ENCODE results near the gene COL27A1.

COL27A1 gene

DNA sequence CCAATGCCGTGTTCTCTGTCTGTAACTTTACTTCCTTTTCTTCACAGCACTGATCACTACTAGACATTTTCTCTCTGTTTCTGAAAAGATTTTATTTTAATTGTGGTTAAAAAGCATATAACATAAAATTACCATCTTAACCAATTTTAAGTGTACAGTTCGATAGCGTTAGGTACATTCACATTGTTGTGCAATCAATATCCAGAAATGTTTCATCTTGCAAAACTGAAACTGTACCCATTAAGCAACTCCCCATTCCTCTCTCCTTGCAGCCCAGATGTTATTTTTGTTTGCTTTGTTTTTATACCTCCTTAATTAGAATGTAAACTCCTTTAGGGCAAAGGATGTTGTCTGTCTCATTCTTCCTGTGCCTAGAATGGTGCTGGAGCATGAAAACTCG lies 47.5 kb downstream of the COL27A1 start:
- no peak for DNase-seq (ENCODE audit: low read depth in 2 of 2, low spot score in 1 of 2)

- DNase-seq (ENCODE audit: low read depth in 2 of 2, low spot score in 1 of 2): no peak
These were observed 48.2 kb downstream of the COL27A1 start for GRCh38 chr9:114203410-114204140.

DNA sequence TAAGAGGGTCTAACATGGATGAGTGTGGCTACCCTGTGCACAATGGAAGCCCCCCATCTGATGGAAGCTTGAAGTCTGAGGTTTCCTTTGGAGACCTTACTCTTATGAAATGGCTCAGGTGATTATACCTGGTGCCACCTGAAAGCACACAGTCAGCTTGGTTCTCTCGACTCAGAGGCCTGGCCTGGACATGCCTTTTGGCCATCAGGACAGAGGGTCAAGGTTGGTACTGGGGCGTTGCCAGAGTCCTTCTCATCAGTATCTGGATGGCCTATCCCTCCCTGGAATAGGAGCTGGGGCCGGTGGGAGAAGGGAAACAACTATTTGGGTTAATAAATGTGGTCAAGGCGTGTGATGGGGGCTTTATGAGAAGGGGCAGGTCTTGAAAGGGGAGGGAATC lies 48.9 kb downstream of the COL27A1 start:
- no peak for DNase-seq (ENCODE audit: low read depth in 2 of 2, low spot score in 1 of 2)

DNA sequence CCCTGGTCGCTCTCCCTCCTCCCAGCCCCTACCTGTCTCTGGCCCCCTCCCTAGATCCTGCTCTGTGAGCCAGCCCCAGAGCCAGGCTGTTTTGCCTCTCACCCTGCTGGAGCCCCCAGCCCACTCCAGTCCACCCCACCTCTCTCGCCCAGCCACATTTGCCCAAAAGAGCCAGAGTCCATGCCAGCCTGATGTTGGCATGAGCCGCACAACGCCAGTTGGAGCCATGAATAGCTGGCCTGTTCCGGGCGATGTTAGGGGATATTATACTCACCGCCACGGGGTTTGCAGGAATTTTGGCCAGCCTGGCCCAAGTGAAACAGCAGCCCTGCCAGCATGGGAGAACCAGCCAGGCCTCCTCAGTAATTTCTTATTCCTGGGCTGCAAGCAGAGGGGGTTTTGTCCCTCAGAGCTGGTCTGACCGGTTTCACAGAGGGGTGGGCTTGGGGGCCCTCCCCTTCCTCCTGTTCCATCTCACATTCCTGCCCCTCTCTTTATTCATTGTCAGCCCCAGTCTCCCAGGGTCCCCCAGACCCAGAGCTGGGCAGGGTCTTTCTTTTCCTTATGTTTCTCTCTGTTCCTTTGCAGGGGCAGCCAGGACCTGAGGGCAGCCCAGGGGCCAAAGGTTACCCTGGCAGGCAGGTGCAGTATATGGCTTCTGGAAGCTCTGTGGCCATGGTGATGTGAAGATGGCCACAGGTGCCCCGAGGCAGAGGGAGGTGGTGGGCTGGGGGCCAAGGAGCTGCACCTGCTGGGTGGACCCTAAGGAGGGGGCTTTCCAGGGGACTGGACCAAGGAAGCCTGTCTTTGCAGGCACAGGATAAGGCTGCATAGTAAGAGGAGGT lies 50.1 kb downstream of the COL27A1 start:
- DNase-seq (ENCODE audit: low read depth in 2 of 2, low spot score in 1 of 2): no peak

DNA sequence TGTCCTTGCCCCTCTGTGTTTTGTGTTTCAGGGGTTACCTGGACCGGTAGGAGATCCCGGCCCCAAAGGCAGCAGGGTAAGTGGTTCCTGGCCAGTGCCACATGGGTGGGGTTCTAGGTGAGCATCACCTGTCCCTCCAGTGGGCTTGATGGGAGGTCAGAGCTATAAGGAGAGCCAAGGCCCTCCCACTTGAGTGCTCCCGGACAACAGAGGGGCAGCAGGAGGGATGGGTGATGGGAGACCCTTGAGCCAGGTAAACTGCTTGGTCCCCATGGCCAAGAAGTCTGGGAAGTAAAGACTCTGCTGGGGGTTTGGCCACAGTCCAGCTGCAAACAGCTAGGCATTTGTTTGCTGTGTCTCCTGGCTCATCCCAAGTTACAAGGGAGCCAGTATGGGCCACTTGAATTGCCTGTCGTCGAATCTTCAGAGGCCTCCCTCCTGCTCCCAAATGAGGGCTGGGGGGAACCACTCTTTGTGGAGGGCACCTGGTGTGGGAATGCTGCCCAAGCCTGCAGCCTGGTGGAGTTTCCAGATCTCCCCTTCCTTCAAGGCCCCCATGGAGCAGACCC lies 51.0 kb downstream of the COL27A1 start:
- no peak for DNase-seq (ENCODE audit: low read depth in 2 of 2, low spot score in 1 of 2)

DNA sequence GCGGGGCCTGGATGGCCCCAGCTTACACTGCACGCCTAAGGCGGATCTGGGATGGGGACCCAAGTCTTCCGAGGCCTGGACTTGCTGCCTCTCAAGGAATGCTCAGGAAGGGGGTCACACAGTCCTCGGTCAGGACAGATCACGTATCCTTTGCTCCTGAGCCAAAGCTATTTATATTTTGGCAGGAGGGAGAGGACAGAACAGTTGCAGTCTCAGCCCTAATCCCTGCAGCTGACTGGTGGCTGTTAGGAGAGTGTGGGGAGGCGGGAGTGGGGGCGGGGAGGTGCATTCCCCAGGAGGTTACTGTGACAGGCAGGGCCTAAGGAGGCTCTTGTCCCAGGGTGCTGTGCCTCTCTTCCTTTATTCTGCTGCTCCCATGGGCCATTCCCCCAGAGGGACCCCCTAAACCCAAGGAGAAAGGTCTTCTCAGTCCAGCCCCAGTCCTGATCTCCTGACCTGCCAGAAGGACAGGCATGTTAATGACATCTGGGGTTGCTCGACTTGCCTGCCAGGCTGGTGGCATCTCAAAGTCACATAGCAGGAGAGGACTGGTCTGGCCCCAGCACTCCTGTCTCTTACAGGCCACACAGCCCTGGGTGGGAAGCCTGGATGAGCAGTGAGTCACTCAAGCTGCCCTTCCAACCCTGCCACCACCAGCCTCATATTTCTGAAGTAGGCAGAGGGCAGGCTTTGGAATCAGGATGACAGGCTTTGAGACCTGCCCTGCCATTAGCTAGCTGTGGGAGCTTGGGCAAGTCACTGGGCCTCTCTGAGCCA lies 51.9 kb downstream of the COL27A1 start:
- no peak for DNase-seq (ENCODE audit: low read depth in 2 of 2, low spot score in 1 of 2)

DNA sequence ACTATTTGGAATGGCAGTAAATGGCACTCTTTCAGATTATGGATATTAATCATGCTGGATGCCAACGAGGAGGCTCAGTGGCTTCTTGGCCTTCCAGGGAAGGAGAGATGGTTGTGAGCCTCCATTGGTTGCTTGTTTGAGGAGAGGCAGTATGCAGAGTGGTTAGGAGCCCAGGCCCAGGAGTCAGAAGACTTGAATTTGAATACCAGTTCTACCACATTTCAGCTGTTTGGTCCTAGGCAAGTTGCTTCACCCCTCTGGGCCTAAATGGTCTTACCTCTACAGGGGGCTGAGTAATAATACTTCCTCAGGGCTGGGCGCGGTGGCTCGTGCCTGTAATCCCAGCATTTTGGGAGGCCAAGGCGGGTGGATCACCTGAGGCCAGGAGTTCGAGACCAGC lies 52.5 kb downstream of the COL27A1 start:
- no peak for DNase-seq (ENCODE audit: low read depth in 2 of 2, low spot score in 1 of 2)

GRCh38 chr9:114209151-114209550 lies 53.8 kb downstream of the COL27A1 start:
- no peak for DNase-seq (ENCODE audit: low read depth in 2 of 2, low spot score in 1 of 2)

GRCh38 chr9:114210136-114210535 lies 54.8 kb downstream of the COL27A1 start:
- DNase-seq (ENCODE audit: low read depth in 2 of 2, low spot score in 1 of 2): no peak

- DNase-seq (ENCODE audit: low read depth in 2 of 2, low spot score in 1 of 2): no peak
These were observed 55.4 kb downstream of the COL27A1 start for GRCh38 chr9:114210691-114211276.

DNA sequence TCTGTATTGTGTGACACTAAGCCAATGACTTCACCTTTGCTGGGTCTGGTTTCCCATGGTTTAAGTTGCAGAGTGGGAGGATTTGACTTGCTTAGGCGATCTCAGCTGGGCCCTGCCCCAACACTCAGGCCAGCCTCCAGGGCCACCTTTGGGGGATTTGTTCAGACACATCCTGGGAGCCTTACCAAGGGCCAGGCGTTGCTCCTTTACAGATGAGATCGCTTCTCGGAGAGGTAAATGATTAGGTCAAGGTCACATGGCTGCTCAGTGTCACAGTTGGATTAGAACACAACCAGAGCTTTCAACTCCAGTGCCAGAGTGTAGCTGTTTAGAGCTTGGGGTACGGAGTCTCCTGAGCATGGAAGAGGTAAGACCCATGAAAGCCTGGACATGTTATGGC lies 57.5 kb downstream of the COL27A1 start:
- DNase-seq (ENCODE audit: low read depth in 2 of 2, low spot score in 1 of 2): no peak

GRCh38 chr9:114213566-114213965 lies 58.2 kb downstream of the COL27A1 start:
- DNase-seq (ENCODE audit: low read depth in 2 of 2, low spot score in 1 of 2): no peak

DNA sequence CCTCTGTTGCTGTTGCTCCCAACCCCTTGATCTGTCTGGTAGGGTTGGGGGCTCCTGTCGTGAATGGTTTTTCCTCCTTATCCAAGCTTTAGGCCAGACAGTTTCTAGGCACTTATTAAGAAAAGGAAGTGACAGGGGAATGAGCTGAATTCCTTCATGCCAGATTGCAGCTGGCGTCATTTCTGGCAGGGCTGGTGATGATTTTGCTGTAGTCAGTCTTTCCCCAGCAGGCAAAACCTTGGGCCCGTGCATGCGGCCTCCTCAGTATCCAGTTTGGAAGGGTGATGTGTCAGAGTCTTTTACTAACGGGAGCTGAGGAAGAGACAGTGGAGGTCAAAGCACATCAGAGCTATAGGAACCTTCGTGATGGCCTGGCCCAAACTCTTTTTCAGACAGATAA lies 58.8 kb downstream of the COL27A1 start:
- no peak for DNase-seq (ENCODE audit: low read depth in 2 of 2, low spot score in 1 of 2)

DNA sequence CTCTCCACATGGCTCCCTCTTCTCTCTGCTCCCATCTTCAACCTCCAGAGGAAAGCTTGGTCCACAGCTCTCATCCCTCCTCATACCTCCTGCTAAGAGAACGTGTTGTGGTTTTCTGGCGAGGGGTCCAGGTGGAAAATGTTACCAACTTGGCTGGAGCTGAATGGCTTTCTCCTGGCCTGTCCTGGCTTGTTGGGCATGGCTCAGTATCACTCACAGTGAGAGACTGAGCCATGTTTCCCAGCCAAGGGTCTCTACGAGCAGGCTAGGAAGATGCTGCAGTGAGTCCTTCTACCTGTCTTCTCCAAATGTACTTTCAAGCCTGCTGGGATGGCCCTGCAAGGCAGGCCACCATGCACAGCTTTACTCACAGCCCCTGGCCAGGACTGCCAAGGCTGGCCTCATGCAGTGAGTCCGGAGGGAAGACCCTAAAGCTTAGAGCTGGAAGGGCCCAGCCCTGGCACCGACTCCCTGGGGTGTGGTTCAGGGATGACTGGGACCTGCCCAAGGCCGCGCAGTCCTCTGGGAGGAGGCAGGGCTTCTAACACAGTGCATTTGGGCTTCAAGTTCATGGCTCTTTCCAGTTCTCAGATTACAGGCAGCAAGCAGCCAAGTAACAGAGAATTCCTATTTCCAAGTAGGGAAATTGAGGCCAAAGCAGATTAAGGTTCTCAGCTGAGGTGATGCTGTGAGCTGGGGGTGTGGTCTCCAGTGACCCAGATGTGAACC lies 59.5 kb downstream of the COL27A1 start:
- DNase-seq (ENCODE audit: low read depth in 2 of 2, low spot score in 1 of 2): no peak

DNA sequence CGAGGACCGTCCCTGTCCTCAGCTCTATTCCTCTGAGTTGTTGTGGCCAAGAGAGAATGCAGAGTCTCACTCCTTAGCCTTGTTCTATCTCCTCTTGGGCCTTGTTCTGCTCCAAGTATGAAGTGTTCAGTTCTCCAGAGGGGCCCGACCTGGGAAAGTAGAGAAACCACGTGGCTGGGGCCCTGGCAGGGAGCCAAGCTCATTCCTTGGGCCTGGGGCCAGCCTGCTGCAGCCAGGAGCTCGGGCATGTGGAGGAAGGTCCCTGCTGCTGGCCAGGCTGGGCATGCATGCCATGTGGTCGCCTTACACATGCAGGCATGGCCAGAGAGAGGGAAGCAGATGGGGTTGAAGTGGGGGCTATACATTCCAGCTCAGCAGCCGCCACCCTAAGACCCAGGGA lies 60.7 kb downstream of the COL27A1 start:
- DNase-seq (ENCODE audit: low read depth in 2 of 2, low spot score in 1 of 2): no peak

DNA sequence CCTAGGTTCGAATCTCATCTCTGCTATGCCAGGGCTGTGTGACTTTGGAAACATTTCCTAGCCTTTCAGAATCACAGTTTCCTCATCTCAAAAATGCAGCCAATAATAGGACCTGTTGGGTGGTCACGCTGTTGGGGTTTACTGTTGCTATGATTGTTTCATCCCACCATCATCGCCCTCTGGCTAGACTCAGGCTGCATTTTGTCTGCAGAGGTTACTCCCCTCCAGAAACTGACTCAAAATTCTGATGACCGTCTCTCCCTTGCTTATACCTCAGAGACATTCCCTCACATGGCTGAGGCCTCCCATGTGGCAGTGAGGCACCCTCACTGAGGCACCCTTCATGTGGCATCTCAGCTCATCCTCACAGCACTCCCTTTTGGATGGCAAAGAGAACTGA lies 61.6 kb downstream of the COL27A1 start:
- DNase-seq (ENCODE audit: low read depth in 2 of 2, low spot score in 1 of 2): no peak

DNA sequence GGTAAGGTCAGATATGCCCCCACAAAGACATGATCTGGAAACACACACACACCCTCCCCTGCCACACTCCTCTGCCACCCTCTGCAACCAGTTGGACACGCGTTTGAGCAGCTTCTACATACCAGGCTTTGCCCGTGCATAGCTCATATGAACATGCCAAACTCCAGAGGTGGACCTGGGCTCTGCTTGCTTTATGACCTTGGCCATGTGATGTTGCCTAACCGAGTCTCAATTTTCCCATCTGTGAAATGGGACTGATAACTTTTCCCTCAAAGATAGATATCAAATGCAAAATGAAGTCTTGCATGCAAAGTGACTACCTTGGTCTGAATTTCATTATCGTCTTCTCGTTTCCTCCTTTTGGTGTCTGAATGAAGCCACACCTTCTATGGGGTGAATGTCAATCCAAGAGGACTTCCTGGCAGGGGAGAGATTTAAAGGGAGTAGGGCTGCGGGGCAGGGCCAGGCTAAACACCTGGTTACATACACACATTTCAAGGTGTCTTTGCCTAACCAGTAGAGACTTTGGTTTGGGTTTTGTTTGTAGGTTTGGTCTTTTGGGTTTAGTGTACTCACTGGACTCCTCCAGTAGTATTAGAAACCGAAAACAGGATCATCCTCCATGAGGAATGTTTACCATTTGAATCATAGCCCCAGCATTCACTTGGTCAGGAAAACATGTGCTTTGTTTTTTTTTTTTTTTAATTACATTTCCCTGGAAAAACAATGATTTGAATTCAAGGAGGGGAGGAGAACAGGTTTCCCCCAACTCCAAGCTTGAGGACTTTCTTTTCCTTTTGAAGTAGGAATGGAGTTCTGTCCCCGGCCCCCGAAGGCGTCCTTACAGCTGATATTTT lies 63.2 kb downstream of the COL27A1 start:
- no peak for DNase-seq (ENCODE audit: low read depth in 2 of 2, low spot score in 1 of 2)

- no peak for DNase-seq (ENCODE audit: low read depth in 2 of 2, low spot score in 1 of 2)
These were observed 64.8 kb downstream of the COL27A1 start for GRCh38 chr9:114220061-114220541.

DNA sequence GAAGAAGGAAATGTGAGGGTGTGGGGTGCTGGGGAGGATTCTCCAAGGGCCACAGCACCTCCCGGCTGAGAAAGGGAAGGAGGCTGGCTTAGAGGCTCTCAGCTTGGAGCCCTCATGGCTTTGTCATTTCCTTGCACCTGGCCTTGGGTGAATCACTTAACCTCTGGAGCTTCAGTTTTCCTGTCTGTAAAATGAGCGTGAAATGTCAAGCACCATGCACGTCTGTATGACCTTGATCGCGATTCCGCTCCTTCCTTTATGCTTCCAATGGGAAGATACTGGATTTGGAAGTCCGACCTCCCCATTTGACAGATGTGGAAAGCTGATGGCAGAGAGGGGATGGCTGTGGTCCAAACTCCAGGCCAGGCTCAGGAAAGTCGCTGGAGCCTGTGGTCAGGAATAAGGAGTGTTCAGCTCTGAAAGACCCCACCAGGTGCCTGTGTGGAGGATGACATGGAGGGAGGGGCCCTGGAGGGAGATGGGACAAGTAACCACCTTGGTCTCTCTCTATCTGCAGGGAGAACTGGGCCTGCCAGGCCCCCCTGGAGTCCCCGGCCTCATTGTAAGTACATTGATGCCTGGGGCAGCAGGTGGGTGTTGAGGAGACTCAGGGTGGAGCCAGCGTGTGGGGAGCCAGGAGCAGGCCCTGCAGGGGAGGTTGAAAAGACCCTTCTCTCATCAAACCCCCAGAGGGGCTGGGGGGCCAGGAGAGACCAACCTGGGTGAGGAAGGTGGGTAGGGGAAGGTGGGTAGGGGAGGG lies 66.5 kb downstream of the COL27A1 start:
- DNase-seq (ENCODE audit: low read depth in 2 of 2, low spot score in 1 of 2): no peak
